ENCODE results near the gene ACSL5. TPM values are rescaled to one million over a fixed set of nuclear protein-coding genes. Genes with fewer than 3 reads are reported as not detected.

Gene ACSL5
- total and polyA plus RNA-seq, 2 donors (not counting 3 experiments of a cell fraction or from before 2014, with no cell fraction given): 1.5 to 2.1 TPM

GRCh38 chr10:112397592-112397991, 23.7 kb downstream of the ACSL5 start:
- H3K4me3 ChIP-seq (replicated peaks in 1 of 3; ENCODE audit: insufficient read depth in 1 of 3, low read depth in 1 of 3, low read length in 3 of 3): no peak overlapping the region
- POLR2A ChIA-PET: no interaction called here
- peaks cover 6% of the 10 kb centered on the region for H3K4me1 ChIP-seq (ENCODE audit: control insufficient read depth, extremely low read depth, insufficient read depth, low read length)
- TF ChIP-seq POLR2A (IDR thresholded peaks at IDR 0.05; ENCODE audit: low read depth, low read length) (no peak), MYC (IDR thresholded peaks at IDR 0.05; ENCODE audit: low read depth, low read length) (no peak), EZH2 (IDR thresholded peaks at IDR 0.05; ENCODE audit: borderline replicate concordance, low read depth, low read length, severe bottlenecking) (no peak), POLR2AphosphoS5 (IDR thresholded peaks at IDR 0.05; ENCODE audit: insufficient read depth, low read depth, low read length) (no peak), FOS (IDR thresholded peaks at IDR 0.05; ENCODE audit: borderline replicate concordance, insufficient read depth, low read length) (no peak), GATA2 (IDR thresholded peaks at IDR 0.05; ENCODE audit: insufficient read depth, insufficient read length, low read depth, low read length) (no peak), JUN (IDR thresholded peaks at IDR 0.05; ENCODE audit: borderline replicate concordance, insufficient read depth, insufficient read length, low read depth) (no peak)
- TF ChIP-seq, protein P1, sequence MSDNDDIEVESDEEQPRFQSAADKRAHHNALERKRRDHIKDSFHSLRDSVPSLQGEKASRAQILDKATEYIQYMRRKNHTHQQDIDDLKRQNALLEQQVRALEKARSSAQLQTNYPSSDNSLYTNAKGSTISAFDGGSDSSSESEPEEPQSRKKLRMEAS (IDR thresholded peaks at IDR 0.05; ENCODE audit: insufficient read depth, insufficient read length): no peak
- TF ChIP-seq, protein P2, sequence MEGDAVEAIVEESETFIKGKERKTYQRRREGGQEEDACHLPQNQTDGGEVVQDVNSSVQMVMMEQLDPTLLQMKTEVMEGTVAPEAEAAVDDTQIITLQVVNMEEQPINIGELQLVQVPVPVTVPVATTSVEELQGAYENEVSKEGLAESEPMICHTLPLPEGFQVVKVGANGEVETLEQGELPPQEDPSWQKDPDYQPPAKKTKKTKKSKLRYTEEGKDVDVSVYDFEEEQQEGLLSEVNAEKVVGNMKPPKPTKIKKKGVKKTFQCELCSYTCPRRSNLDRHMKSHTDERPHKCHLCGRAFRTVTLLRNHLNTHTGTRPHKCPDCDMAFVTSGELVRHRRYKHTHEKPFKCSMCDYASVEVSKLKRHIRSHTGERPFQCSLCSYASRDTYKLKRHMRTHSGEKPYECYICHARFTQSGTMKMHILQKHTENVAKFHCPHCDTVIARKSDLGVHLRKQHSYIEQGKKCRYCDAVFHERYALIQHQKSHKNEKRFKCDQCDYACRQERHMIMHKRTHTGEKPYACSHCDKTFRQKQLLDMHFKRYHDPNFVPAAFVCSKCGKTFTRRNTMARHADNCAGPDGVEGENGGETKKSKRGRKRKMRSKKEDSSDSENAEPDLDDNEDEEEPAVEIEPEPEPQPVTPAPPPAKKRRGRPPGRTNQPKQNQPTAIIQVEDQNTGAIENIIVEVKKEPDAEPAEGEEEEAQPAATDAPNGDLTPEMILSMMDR (IDR thresholded peaks at IDR 0.05; ENCODE audit: extremely low read depth in 1 of 2, insufficient read depth in 1 of 2, low read depth in 1 of 2, low read length in 2 of 2): no peak
- no peaks in the 10 kb centered on the region for H3K9me3 ChIP-seq (replicated peaks; ENCODE audit: control insufficient read depth, insufficient read depth, low read length)
- H2AFZ ChIP-seq (ENCODE audit: low read depth, low read length): no peak overlapping the region
- dilution Hi-C loops (cut with MboI; ENCODE audit: extremely low pct_ligation_motif_present, low sequenced_read_pairs): no loop called here
- peaks cover 3 to 7% of the 10 kb centered on the region in 2 experiments for H3K27me3 ChIP-seq (ENCODE audit: control insufficient read depth in 2 of 2, insufficient read depth in 2 of 2, low read length in 2 of 2)
- H3K79me2 ChIP-seq (ENCODE audit: control insufficient read depth, insufficient read depth, low read length): no peaks in the 10 kb centered on the region
- intact Hi-C loops (cut with micrococcal nuclease): no loop called here
- FAIRE-seq (no peak), DNase-seq (ENCODE audit: low read depth, low spot score) (no peak)
- H3K36me3 ChIP-seq (ENCODE audit: control insufficient read depth in 2 of 2, extremely low read depth in 1 of 2, insufficient read depth in 2 of 2, low read length in 2 of 2): no peaks in the 10 kb centered on the region
- H3K9ac ChIP-seq (replicated peaks; ENCODE audit: extremely low read depth, insufficient read depth, low read length): no peak overlapping the region
- BruUV-seq (replicated peaks): no TSS peak
- CTCF ChIA-PET: no interaction called here
- no peak overlapping the region for H3K27ac ChIP-seq (ENCODE audit: insufficient read depth, low read depth, low read length)
- no peak overlapping the region for H3K4me2 ChIP-seq (ENCODE audit: insufficient read depth, low read length)
- no peaks in the 10 kb centered on the region for H4K20me1 ChIP-seq (replicated peaks; ENCODE audit: control insufficient read depth, extremely low read depth, insufficient read depth, low read length)
- no peaks in the 10 kb centered on the region for H3K9me1 ChIP-seq (replicated peaks; ENCODE audit: control insufficient read depth, extremely low read depth, insufficient read depth, low read length)

Measured in endothelial cell of umbilical vein (primary cell).